CD4-positive, alpha-beta T cell treated with Interleukin-1 beta for 1 hour (primary cell): ENCODE measurements around the gene CEP70.

Experiments used
- DNase-seq, 2 donors: peaks; one replicate each; pipeline ENCODE4 v3.0.0-alpha.2; 2020 to 2022

Gene CEP70

GRCh38 chr3:138448631-138449030 lies 145.4 kb downstream of the CEP70 start:
- DNase-seq, result no peak

- DNase-seq, result no peak
Observed at GRCh38 chr3:138445654-138446053, 148.4 kb downstream of the CEP70 start.

DNA sequence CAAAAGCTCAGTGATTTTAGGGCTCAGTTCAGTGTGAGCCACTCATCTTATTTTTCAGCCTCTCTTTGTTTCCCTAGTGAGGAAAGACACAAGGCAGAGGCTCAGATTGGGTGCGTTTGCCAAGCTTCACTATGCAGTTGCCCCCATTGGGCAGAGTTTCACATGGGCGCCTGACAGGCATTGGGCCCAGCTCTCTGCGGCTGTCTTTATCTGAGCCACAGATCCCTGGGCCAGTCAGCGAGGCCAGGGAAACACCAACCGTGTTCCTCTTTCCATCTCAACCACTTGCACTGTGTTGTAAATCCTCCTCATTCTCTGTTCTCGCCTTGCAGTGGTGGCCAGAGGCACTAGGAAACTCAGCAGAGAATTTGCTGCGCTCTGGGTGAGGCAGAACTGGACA lies 148.8 kb downstream of the CEP70 start:
- no peak for DNase-seq
